ENCODE results near the gene SFTPB. TPM values are rescaled to one million over a fixed set of nuclear protein-coding genes. Genes with fewer than 3 reads are reported as not detected.
A peak's percentile ranks its signal among the peaks of the same experiment; 100 is the strongest.

Gene SFTPB
- total RNA-seq, 4 donors from 2014 or later = not detected

DNA sequence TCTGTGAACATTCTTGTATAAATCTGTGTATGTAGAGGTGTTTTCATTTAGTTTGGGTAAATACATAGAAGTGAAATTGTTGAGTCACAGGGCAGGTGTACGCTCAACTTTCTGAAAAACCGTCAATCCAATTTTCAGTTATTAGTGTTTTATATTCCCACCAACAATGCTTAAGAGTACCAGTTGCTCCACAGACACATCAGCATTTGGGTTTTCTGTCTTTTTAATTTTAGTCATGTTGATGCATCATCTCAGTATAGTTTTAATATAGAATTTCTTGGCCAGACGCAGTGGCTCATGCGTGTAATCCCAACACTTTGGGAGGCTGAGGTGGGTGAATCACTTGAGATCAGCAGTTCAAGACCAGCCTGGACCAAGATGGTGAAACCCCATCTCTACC lies 22.9 kb upstream of the SFTPB start:
- Histone ChIP-seq H3K27me3 (no peaks in the 10 kb centered on the region), H3K36me3 (no peaks in the 10 kb centered on the region), H3K4me3 (no peak overlapping the region), H3K27ac (no peak overlapping the region), H3K4me1 (no peaks in the 10 kb centered on the region), H3K9me3 (no peaks in the 10 kb centered on the region)
- ATAC-seq = no peak
- no peak for TF ChIP-seq POLR2A (IDR thresholded peaks at IDR 0.05)
- TF ChIP-seq, protein P1, sequence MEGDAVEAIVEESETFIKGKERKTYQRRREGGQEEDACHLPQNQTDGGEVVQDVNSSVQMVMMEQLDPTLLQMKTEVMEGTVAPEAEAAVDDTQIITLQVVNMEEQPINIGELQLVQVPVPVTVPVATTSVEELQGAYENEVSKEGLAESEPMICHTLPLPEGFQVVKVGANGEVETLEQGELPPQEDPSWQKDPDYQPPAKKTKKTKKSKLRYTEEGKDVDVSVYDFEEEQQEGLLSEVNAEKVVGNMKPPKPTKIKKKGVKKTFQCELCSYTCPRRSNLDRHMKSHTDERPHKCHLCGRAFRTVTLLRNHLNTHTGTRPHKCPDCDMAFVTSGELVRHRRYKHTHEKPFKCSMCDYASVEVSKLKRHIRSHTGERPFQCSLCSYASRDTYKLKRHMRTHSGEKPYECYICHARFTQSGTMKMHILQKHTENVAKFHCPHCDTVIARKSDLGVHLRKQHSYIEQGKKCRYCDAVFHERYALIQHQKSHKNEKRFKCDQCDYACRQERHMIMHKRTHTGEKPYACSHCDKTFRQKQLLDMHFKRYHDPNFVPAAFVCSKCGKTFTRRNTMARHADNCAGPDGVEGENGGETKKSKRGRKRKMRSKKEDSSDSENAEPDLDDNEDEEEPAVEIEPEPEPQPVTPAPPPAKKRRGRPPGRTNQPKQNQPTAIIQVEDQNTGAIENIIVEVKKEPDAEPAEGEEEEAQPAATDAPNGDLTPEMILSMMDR (IDR thresholded peaks at IDR 0.05 in 4 of 5, conservative IDR thresholded peaks at IDR 0.05 in 1 of 5) = no peak
- no peak for DNase-seq
- in situ Hi-C loops (cut with MboI; ENCODE audit: low sequenced_read_pairs in 4 of 4) (no loop called here), intact Hi-C loops (cut with DNase I; ENCODE audit: low total_unique reads) (no loop called here)

DNA sequence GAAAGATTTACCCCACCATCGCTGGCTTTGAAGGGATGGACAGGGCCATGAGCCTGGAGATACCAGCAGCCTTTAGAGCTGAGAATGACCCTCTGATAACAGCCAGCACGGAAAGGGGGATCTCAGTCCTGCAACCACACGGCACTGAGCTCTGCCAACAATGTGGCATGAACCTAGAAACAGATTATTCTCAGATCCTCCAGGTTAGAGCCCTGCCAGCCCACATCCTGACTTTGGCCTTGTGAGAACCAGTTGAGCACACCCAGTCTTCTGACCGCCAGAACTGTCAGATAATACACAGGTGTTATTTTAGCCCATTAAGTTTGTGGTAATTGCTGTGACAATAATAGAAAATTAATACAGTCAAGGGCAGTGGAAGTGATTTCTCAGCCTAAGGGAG lies 16.8 kb upstream of the SFTPB start:
- H3K27ac ChIP-seq = peak overlapping the region; percentile 87 to 93 (median 90)
- in situ Hi-C loops (cut with MboI; ENCODE audit: low sequenced_read_pairs in 4 of 4) (no loop called here), intact Hi-C loops (cut with DNase I; ENCODE audit: low total_unique reads) (no loop called here)
- no peak overlapping the region for H3K4me3 ChIP-seq
- TF ChIP-seq, protein P1 (IDR thresholded peaks at IDR 0.05 in 4 of 5, conservative IDR thresholded peaks at IDR 0.05 in 1 of 5) = no peak
- TF ChIP-seq POLR2A (IDR thresholded peaks at IDR 0.05) = no peak
- H3K4me1 ChIP-seq = peaks cover 22 to 28% of the 10 kb centered on the region in 2 donors
- H3K9me3 ChIP-seq = no peaks in the 10 kb centered on the region
- DNase-seq (peak; percentile 20 to 53), ATAC-seq (peak in 1 of 2 donors; percentile 28)
- no peaks in the 10 kb centered on the region for H3K36me3 ChIP-seq
- no peaks in the 10 kb centered on the region for H3K27me3 ChIP-seq

DNA sequence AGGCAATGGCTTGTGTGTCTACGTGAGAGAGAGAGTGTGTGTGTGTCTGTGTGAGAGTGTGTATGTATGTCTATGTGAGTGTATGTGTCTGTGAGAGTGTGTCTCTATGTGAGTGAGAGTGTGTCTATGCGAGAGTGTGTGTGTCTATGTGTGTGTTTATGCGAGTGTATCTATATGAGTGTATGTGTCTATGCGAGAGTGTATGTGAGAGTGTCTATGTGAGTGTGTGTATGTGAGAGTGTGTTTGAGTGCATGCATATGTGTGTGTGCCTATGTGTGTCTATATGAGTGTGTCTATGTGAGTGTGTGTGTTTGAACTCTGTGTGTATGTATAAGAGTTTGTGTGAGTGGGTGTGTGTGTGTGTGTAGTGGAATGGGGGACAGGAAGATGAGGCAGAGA lies 16.4 kb upstream of the SFTPB start:
- in situ Hi-C loops (cut with MboI; ENCODE audit: low sequenced_read_pairs in 4 of 4) = no loop called here
- Histone ChIP-seq H3K4me1 (peaks cover 26 to 31% of the 10 kb centered on the region in 2 donors), H3K27me3 (no peaks in the 10 kb centered on the region), H3K9me3 (no peaks in the 10 kb centered on the region), H3K36me3 (no peaks in the 10 kb centered on the region), H3K27ac (peak overlapping the region; percentile 87 to 93 (median 90)), H3K4me3 (no peak overlapping the region)
- intact Hi-C loops (cut with DNase I; ENCODE audit: low total_unique reads) = no loop called here
- TF ChIP-seq POLR2A (IDR thresholded peaks at IDR 0.05) = no peak
- TF ChIP-seq, protein P1 (IDR thresholded peaks at IDR 0.05 in 4 of 5, conservative IDR thresholded peaks at IDR 0.05 in 1 of 5) = no peak
- DNase-seq = peak in 1 of 2 donors; percentile 3
- ATAC-seq = no peak

DNA sequence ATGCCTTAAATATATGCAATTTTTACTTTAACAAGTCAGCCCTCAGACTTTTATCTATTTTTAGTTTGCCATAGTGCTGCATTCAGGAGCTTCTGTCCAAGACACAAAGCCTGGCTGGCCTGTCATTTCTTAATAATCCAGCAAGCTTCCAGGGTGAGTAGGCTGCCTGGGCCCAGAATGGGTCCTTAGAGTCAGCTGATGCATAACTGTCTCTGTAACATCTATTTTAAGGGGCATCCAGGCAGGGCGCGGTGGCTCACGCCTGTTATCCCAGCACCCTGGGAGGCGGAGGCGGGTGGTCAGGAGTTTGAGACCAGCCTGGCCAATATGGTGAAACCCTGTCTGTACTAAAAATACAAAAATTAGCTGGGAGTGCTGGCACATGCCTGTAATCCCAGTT lies 14.4 kb upstream of the SFTPB start:
- H3K9me3 ChIP-seq = no peaks in the 10 kb centered on the region
- TF ChIP-seq, protein P1 (IDR thresholded peaks at IDR 0.05 in 4 of 5, conservative IDR thresholded peaks at IDR 0.05 in 1 of 5) = peak in 1 of 5 experiments; percentile 9
- TF ChIP-seq POLR2A (IDR thresholded peaks at IDR 0.05) = peak in 1 of 2 donors; percentile 25
- no peaks in the 10 kb centered on the region for H3K27me3 ChIP-seq
- H3K4me3 ChIP-seq = no peak overlapping the region
- peaks cover 33 to 45% of the 10 kb centered on the region in 2 donors for H3K4me1 ChIP-seq
- no peaks in the 10 kb centered on the region for H3K36me3 ChIP-seq
- peak overlapping the region; percentile 87 to 93 (median 90) for H3K27ac ChIP-seq
- intact Hi-C loops (cut with DNase I; ENCODE audit: low total_unique reads) (loop anchor here (1.0 to 2.0 kb wide), 2 partner anchors 23 to 58 kb away; no protein-coding TSS in a partner anchor), in situ Hi-C loops (cut with MboI; ENCODE audit: low sequenced_read_pairs in 4 of 4) (no loop called here)
- ATAC-seq (peak; percentile 85), DNase-seq (peak; percentile 89 to 96)

DNA sequence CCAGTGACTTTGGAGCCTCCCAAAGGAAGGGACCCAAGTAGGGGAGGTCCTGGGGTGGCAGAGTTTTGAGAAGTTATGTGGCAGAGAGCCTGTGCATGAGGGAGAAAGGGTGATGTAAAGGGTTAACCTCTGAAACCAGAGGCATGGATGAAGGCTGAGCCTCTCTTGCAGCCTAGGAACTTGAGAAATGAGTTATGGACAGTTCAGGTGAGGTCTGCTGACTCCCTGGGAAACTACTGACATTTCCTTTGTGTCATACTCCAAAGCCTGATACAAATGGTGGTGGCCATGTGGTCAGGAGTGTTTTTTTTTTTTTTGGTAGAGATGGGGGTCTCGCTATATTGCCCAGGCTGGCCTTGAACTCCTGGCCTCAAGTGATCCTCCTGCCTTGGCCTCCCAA lies 13.8 kb upstream of the SFTPB start:
- H3K27ac ChIP-seq = peak overlapping the region; percentile 87 to 93 (median 90)
- intact Hi-C loops (cut with DNase I; ENCODE audit: low total_unique reads) = loop anchor here (1.0 to 2.0 kb wide), 2 partner anchors 24 to 59 kb away; no protein-coding TSS in a partner anchor
- H3K4me1 ChIP-seq = peaks cover 33 to 45% of the 10 kb centered on the region in 2 donors

More for the DNA sequence above, 13.8 kb upstream of the SFTPB start:
- Histone ChIP-seq H3K27me3 (no peaks in the 10 kb centered on the region), H3K4me3 (peak overlapping the region in 1 of 4 donors; percentile 8), H3K9me3 (no peaks in the 10 kb centered on the region), H3K36me3 (no peaks in the 10 kb centered on the region)
- in situ Hi-C loops (cut with MboI; ENCODE audit: low sequenced_read_pairs in 4 of 4) = no loop called here
- TF ChIP-seq, protein P1 (IDR thresholded peaks at IDR 0.05 in 4 of 5, conservative IDR thresholded peaks at IDR 0.05 in 1 of 5) = no peak
- TF ChIP-seq POLR2A (IDR thresholded peaks at IDR 0.05) = no peak
- DNase-seq (no peak), ATAC-seq (peak; percentile 40 to 61)
